Spleen (tissue), 7 donors: ENCODE data around the gene OBSCN.

Experiments used
- POLR2A ChIP-seq, 3 donors: fragments of 450-650 bp; IDR thresholded peaks; one replicate each; pipeline ENCODE4 v1.5.1; 2017; ENCODE audit warnings: antibody characterized with exemption in 3 of 3, mild to moderate bottlenecking in 1 of 3
- POLR2AphosphoS5 ChIP-seq, 3 donors: sonication (generic); formaldehyde crosslinking; IDR thresholded peaks; one replicate each; pipeline ENCODE4 v1.5.1; 2017; ENCODE audit warnings: antibody characterized with exemption in 3 of 3
- TF ChIP-seq, protein P1 (sequence below), 11 experiments: fragments of 200-600 bp in 7 of 11; fragments of 450-650 bp in 4 of 11; sonication (generic) in 4 of 11; IDR thresholded peaks in 8 of 11; conservative IDR thresholded peaks in 3 of 11; 1 replicate in 7 of 11; 2 replicates in 4 of 11; pipeline versions ENCODE4 v1.4.0 to v1.8.0; 2016 to 2021; ENCODE audit warnings: antibody characterized with exemption in 11 of 11, inconsistent platforms in 4 of 11, mild to moderate bottlenecking in 1 of 11
- donor health status: DM: no; HTN: no; CAD: no; lungs with moderate emphysema.
- donor health status: DM: no; HTN: no; CAD: no.
- donor health status: DM: no; HTN: no; CAD: no.

DNA sequence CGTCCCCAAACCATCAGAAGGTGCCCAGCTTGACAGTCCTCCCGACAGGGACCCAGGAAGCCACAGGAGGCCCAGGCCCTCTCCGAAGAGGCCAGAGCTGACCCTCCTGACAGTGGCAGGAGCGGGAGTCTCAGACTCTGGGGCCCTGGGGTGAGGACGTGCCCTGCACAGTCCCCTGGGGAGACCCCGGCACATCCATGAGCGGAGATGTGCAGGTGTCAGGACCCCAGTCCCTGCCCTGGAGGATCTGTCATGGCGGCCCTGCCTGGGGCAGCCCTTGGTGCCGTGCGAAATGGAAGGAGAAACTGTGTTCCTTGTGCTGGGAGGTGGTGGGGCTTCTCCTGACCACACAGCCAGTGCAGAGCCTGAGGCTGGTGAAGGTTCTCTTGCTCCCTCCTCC, 55.8 kb downstream of the OBSCN start:
- TF ChIP-seq, protein P1, sequence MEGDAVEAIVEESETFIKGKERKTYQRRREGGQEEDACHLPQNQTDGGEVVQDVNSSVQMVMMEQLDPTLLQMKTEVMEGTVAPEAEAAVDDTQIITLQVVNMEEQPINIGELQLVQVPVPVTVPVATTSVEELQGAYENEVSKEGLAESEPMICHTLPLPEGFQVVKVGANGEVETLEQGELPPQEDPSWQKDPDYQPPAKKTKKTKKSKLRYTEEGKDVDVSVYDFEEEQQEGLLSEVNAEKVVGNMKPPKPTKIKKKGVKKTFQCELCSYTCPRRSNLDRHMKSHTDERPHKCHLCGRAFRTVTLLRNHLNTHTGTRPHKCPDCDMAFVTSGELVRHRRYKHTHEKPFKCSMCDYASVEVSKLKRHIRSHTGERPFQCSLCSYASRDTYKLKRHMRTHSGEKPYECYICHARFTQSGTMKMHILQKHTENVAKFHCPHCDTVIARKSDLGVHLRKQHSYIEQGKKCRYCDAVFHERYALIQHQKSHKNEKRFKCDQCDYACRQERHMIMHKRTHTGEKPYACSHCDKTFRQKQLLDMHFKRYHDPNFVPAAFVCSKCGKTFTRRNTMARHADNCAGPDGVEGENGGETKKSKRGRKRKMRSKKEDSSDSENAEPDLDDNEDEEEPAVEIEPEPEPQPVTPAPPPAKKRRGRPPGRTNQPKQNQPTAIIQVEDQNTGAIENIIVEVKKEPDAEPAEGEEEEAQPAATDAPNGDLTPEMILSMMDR (IDR thresholded peaks at IDR 0.05 in 8 of 11, conservative IDR thresholded peaks at IDR 0.05 in 3 of 11) = no peak
- no peak for TF ChIP-seq POLR2A (IDR thresholded peaks at IDR 0.05)
- no peak for TF ChIP-seq POLR2AphosphoS5 (IDR thresholded peaks at IDR 0.05)
